BLaER1 treated with 17β-estradiol and CSF1 and Interleukin-3, amounts not matched to agents 10 nM and 100 nM (cell line): ENCODE results near the gene SCAMP2.
A peak's percentile ranks its signal among the peaks of the same experiment; 100 is the strongest.
"Not testable (repeated sequence)": the region's sequence is repeated elsewhere in the genome, so short reads cannot be mapped to it uniquely, and the experiment has no call there.

ENCODE experiments used
- H3K27ac ChIP-seq, 11 experiments: shearing (Covaris generic); formaldehyde crosslinking; 2 replicates each; pipeline ENCODE4 v1.8.1; 2022
- H3K27me3 ChIP-seq, 11 experiments: shearing (Covaris generic); formaldehyde crosslinking; 2 replicates each; pipeline ENCODE4 v1.8.1; 2022
- H3K36me3 ChIP-seq, 11 experiments: shearing (Covaris generic); formaldehyde crosslinking; 2 replicates each; pipeline ENCODE4 v1.8.1; 2022
- H3K4me1 ChIP-seq, 10 experiments: shearing (Covaris generic); formaldehyde crosslinking; 2 replicates each; pipeline ENCODE4 v1.8.1; 2022
- H3K4me2 ChIP-seq, 11 experiments: shearing (Covaris generic); formaldehyde crosslinking; 2 replicates each; pipeline ENCODE4 v1.8.1; 2022
- H3K4me3 ChIP-seq, 10 experiments: shearing (Covaris generic); formaldehyde crosslinking; 2 replicates each; pipeline ENCODE4 v1.8.1; 2022
- H3K9ac ChIP-seq, 11 experiments: shearing (Covaris generic); formaldehyde crosslinking; 2 replicates each; pipeline ENCODE4 v1.8.1; 2022
- H3K9me3 ChIP-seq, 11 experiments: shearing (Covaris generic); formaldehyde crosslinking; replicated peaks in 1 of 11; 2 replicates each; pipeline ENCODE4 v1.8.1; 2022
- H4K20me1 ChIP-seq, 11 experiments: shearing (Covaris generic); formaldehyde crosslinking; 2 replicates each; pipeline ENCODE4 v1.8.1; 2022
- Cebpa-rat ChIP-seq, 11 experiments: shearing (Covaris generic); IDR thresholded peaks; 2 replicates each; pipeline ENCODE4 v1.8.1; 2022

The SCAMP2 gene, protein sequence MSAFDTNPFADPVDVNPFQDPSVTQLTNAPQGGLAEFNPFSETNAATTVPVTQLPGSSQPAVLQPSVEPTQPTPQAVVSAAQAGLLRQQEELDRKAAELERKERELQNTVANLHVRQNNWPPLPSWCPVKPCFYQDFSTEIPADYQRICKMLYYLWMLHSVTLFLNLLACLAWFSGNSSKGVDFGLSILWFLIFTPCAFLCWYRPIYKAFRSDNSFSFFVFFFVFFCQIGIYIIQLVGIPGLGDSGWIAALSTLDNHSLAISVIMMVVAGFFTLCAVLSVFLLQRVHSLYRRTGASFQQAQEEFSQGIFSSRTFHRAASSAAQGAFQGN

GRCh38 chr15:74873036-74873755 lies at the start of gene SCAMP2:
SCAMP2 (minus strand) TSS chr15:74873365; CDS start chr15:74873255, 110 bp downstream.
- H3K4me1 ChIP-seq = peaks cover 44 to 54% (median 50%) of the 10 kb centered on the region in 10 experiments

GRCh38 chr15:74920456-74920855 lies 47.3 kb upstream of the SCAMP2 start:
- peak overlapping the region in 1 of 11 experiments; percentile 6; a peak in 1 of 22 replicates for H3K9ac ChIP-seq

More at GRCh38 chr15:74873036-74873755, at the start of gene SCAMP2:
- Histone ChIP-seq H3K27ac (peak within 1 kb of the TSS; percentile 89 to 100 (median 96)), H3K9ac (peak within 1 kb of the TSS; percentile 90 to 99 (median 96)), H3K4me2 (peak within 1 kb of the TSS; percentile 89 to 100 (median 98)), H4K20me1 (peaks cover 0 to 47% (median 11%) of the 10 kb centered on the region in 11 experiments; a peak in 16 of 22 replicates), H3K4me3 (peak within 1 kb of the TSS; percentile 68 to 87 (median 78)), H3K9me3 (peaks cover 0 to 1% (median 0%) of the 10 kb centered on the region in 11 experiments; a peak in 4 of 22 replicates), H3K27me3 (no peaks in the 10 kb centered on the region), H3K36me3 (peaks cover 0 to 10% (median 6%) of the 10 kb centered on the region in 11 experiments; a peak in 8 of 22 replicates)
- no peak for TF ChIP-seq Cebpa-rat (IDR thresholded peaks at IDR 0.05)

GRCh38 chr15:74917676-74918075 lies 44.5 kb upstream of the SCAMP2 start:
- Histone ChIP-seq H3K9ac (no peak overlapping the region), H4K20me1 (peaks cover 5 to 55% (median 34%) of the 10 kb centered on the region in 11 experiments; a peak in 14 of 22 replicates), H3K4me3 (no peak overlapping the region), H3K9me3 (no peaks in the 10 kb centered on the region), H3K27ac (no peak overlapping the region), H3K36me3 (peaks cover 97 to 100% (median 99%) of the 10 kb centered on the region in 11 experiments), H3K27me3 (no peaks in the 10 kb centered on the region), H3K4me2 (no peak overlapping the region), H3K4me1 (peaks cover 0 to 7% (median 0%) of the 10 kb centered on the region in 10 experiments; a peak in 6 of 20 replicates)
- TF ChIP-seq Cebpa-rat (IDR thresholded peaks at IDR 0.05) = no peak

More at GRCh38 chr15:74920456-74920855, 47.3 kb upstream of the SCAMP2 start:
- no peaks in the 10 kb centered on the region for H3K27me3 ChIP-seq
- H3K9me3 ChIP-seq = no peaks in the 10 kb centered on the region
- peaks cover 98 to 100% (median 100%) of the 10 kb centered on the region in 11 experiments for H3K36me3 ChIP-seq
- H3K4me3 ChIP-seq = no peak overlapping the region
- no peak for TF ChIP-seq Cebpa-rat (IDR thresholded peaks at IDR 0.05)
- H4K20me1 ChIP-seq = peaks cover 5 to 83% (median 59%) of the 10 kb centered on the region in 11 experiments; a peak in 20 of 22 replicates
- peak overlapping the region in 2 of 11 experiments; percentile 13 to 20; a peak in 2 of 22 replicates for H3K4me2 ChIP-seq
- peak overlapping the region in 1 of 11 experiments; percentile 32; a peak in 1 of 22 replicates for H3K27ac ChIP-seq
- peaks cover 0 to 7% (median 0%) of the 10 kb centered on the region in 10 experiments; a peak in 6 of 20 replicates for H3K4me1 ChIP-seq

- not testable (repeated sequence) for H3K4me3 ChIP-seq, H3K4me1 ChIP-seq, H3K9ac ChIP-seq, H3K27ac ChIP-seq, H3K4me2 ChIP-seq, H3K27me3 ChIP-seq, H3K9me3 ChIP-seq
- peaks cover 0 to 18% (median 6%) of the 10 kb centered on the region in 11 experiments; a peak in 7 of 22 replicates for H4K20me1 ChIP-seq
- H3K36me3 ChIP-seq = peaks cover 73 to 92% (median 81%) of the 10 kb centered on the region in 11 experiments
Measured at GRCh38 chr15:74913799-74914198, 40.6 kb upstream of the SCAMP2 start.

GRCh38 chr15:74913041-74913440 lies 39.9 kb upstream of the SCAMP2 start:
- Histone ChIP-seq H3K4me2 (no peak overlapping the region), H3K9ac (no peak overlapping the region), H4K20me1 (peaks cover 0 to 10% (median under 1%) of the 10 kb centered on the region in 11 experiments; a peak in 3 of 22 replicates), H3K27ac (no peak overlapping the region), H3K4me1 (no peaks in the 10 kb centered on the region), H3K27me3 (no peaks in the 10 kb centered on the region), H3K36me3 (peaks cover 66 to 85% (median 74%) of the 10 kb centered on the region in 11 experiments), H3K4me3 (no peak overlapping the region), H3K9me3 (no peaks in the 10 kb centered on the region)
- no peak for TF ChIP-seq Cebpa-rat (IDR thresholded peaks at IDR 0.05)

GRCh38 chr15:74908635-74909034 lies 35.5 kb upstream of the SCAMP2 start:
- no peak overlapping the region for H3K9ac ChIP-seq
- no peak overlapping the region for H3K4me2 ChIP-seq
- H3K27ac ChIP-seq = no peak overlapping the region
- no peak for TF ChIP-seq Cebpa-rat (IDR thresholded peaks at IDR 0.05)
- no peaks in the 10 kb centered on the region for H3K9me3 ChIP-seq
- peaks cover 0 to 16% (median 0%) of the 10 kb centered on the region in 11 experiments; a peak in 4 of 22 replicates for H4K20me1 ChIP-seq
- H3K4me3 ChIP-seq = no peak overlapping the region
- peaks cover 20 to 32% (median 27%) of the 10 kb centered on the region in 10 experiments for H3K4me1 ChIP-seq
- no peaks in the 10 kb centered on the region for H3K27me3 ChIP-seq
- peaks cover 35 to 56% (median 46%) of the 10 kb centered on the region in 11 experiments for H3K36me3 ChIP-seq

- Histone ChIP-seq H3K4me3 (peak overlapping the region; percentile 85 to 96 (median 89)), H4K20me1 (peaks cover 0 to 25% (median 0%) of the 10 kb centered on the region in 11 experiments; a peak in 8 of 22 replicates), H3K27ac (peak overlapping the region; percentile 79 to 94 (median 88)), H3K27me3 (no peaks in the 10 kb centered on the region), H3K4me1 (peaks cover 29 to 45% (median 36%) of the 10 kb centered on the region in 10 experiments), H3K4me2 (peak overlapping the region; percentile 74 to 98 (median 92)), H3K9ac (peak overlapping the region; percentile 89 to 95 (median 92)), H3K9me3 (no peaks in the 10 kb centered on the region), H3K36me3 (peaks cover 32 to 56% (median 44%) of the 10 kb centered on the region in 11 experiments)
- TF ChIP-seq Cebpa-rat (IDR thresholded peaks at IDR 0.05) = no peak
Measured at GRCh38 chr15:74907163-74907870, 34.2 kb upstream of the SCAMP2 start.

DNA sequence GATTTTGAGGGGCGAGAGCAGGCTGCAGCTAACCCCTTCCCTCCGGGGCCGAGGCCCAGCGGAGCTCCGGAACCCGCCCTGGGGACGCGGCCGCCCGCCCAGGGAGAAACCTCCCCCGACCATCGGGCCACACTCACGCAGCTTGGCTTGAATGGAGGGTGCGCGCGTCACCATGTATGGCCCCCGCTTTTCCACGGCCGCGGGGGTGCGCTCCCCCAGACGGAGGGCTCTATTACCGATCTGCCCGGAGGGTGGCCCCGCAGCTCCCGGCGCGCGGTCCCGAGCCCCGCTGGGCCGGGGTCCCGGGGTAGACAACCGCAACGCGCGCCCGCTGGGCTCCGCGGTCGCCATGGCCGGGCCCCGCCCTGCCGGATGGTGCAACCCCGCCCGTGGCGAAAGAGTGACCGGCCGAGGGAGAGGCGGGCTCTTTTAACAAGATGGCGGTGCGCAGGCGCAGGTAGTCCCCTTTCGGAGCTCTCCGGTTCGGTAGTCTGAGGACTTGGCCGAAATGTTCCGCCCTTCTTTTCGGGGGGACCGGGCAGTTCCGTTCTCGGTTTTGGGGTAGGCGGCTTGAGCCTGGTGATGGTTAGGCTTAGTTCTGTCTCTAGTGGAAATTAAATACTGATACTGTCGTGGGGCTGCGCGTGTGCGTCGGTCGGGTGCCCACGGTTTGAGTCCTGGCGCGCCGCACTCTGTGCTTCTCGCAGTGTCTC lies 33.4 kb upstream of the SCAMP2 start, which contains the start of gene FAM219B:
Gene FAM219B, minus strand, starts transcription at position 402 of the 713 bp plus-strand sequence. Its CDS starts 51 bp downstream, at position 351.
- Histone ChIP-seq H3K9me3 (no peaks in the 10 kb centered on the region), H3K4me1 (peaks cover 35 to 52% (median 41%) of the 10 kb centered on the region in 10 experiments), H3K4me3 (peak within 1 kb of the TSS; percentile 85 to 96 (median 89)), H3K27ac (peak within 1 kb of the TSS; percentile 79 to 94 (median 88)), H3K36me3 (peaks cover 31 to 55% (median 44%) of the 10 kb centered on the region in 11 experiments), H3K4me2 (peak within 1 kb of the TSS; percentile 74 to 98 (median 92)), H3K27me3 (no peaks in the 10 kb centered on the region), H3K9ac (peak within 1 kb of the TSS; percentile 89 to 95 (median 92)), H4K20me1 (peaks cover 0 to 30% (median 0%) of the 10 kb centered on the region in 11 experiments; a peak in 8 of 22 replicates)
- peak in 2 of 11 experiments; percentile 7 to 19; a peak in 2 of 22 replicates for TF ChIP-seq Cebpa-rat (IDR thresholded peaks at IDR 0.05)
